HEK293 (cell line): ENCODE measurements around the gene TIMD4.

Experiments used
- BCL11A ChIP-seq: fragments of 450-650 bp; formaldehyde crosslinking; IDR thresholded peaks from 2 replicates; pipeline ENCODE4 v1.5.1; 2016; ENCODE audit warnings: low read depth, missing biosample characterization, missing genetic modification characterization
- CTCF ChIP-seq: fragments of 450-650 bp; formaldehyde crosslinking; IDR thresholded peaks from 2 replicates; pipeline ENCODE4 v1.5.1; 2016; ENCODE audit warnings: missing biosample characterization, missing genetic modification characterization
- GLIS2 ChIP-seq: fragments of 450-650 bp; formaldehyde crosslinking; IDR thresholded peaks from 2 replicates; pipeline ENCODE4 v1.5.1; 2016; ENCODE audit warnings: missing biosample characterization, missing genetic modification characterization
- TCF7L2 ChIP-seq: IDR thresholded peaks from 2 replicates; pipeline ENCODE4 v1.6.1; 2011; ENCODE audit warnings: low read depth, mild to moderate bottlenecking, inconsistent platforms, low read length, moderate library complexity, borderline replicate concordance
- YY1 ChIP-seq: fragments of 450-650 bp; formaldehyde crosslinking; IDR thresholded peaks from 2 replicates; pipeline ENCODE4 v1.5.1; 2018; ENCODE audit warnings: missing biosample characterization, missing genetic modification characterization
- ZBTB1 ChIP-seq: fragments of 450-650 bp; formaldehyde crosslinking; IDR thresholded peaks from 2 replicates; pipeline ENCODE4 v1.5.1; 2016; ENCODE audit warnings: missing biosample characterization, missing genetic modification characterization
- ZBTB20 ChIP-seq: fragments of 450-650 bp; formaldehyde crosslinking; IDR thresholded peaks from 2 replicates; pipeline ENCODE4 v1.5.1; 2016; ENCODE audit warnings: missing biosample characterization, missing genetic modification characterization
- ZBTB7A ChIP-seq: fragments of 450-650 bp; formaldehyde crosslinking; IDR thresholded peaks from 2 replicates; pipeline ENCODE4 v1.5.1; 2016; ENCODE audit warnings: low read depth, missing biosample characterization, missing genetic modification characterization
- ZNF350 ChIP-seq: fragments of 450-650 bp; formaldehyde crosslinking; IDR thresholded peaks from 2 replicates; pipeline ENCODE4 v1.5.0; 2017; ENCODE audit warnings: missing biosample characterization, mild to moderate bottlenecking, missing genetic modification characterization
- ZNF404 ChIP-seq: fragments of 450-650 bp; formaldehyde crosslinking; IDR thresholded peaks from 2 replicates; pipeline ENCODE4 v1.5.1; 2017; ENCODE audit warnings: missing biosample characterization, missing genetic modification characterization
- ZNF777 ChIP-seq: fragments of 450-650 bp; formaldehyde crosslinking; IDR thresholded peaks from 2 replicates; pipeline ENCODE4 v1.5.1; 2017; ENCODE audit warnings: missing biosample characterization, missing genetic modification characterization, borderline replicate concordance

- TF ChIP-seq ZNF404 (tag by site-specific recombination) (no peak), CTCF (tag by site-specific recombination) (no peak), ZNF777 (tag by site-specific recombination) (no peak), GLIS2 (tag by site-specific recombination) (no peak), YY1 (tag by site-specific recombination) (no peak), ZBTB20 (tag by site-specific recombination) (no peak), BCL11A (tag by site-specific recombination) (no peak), ZBTB7A (tag by site-specific recombination) (no peak), ZBTB1 (no peak), ZNF350 (tag by site-specific recombination) (no peak), TCF7L2 (no peak)
These were observed 12.3 kb downstream of the TIMD4 start for GRCh38 chr5:156950716-156951115.
